HepG2 (cell line): ENCODE results near the gene GPR62. TPM values are rescaled to one million over a fixed set of nuclear protein-coding genes. Genes with fewer than 3 reads are reported as not detected.

Experiments used
- ATAC-seq: fragments of 200-7000 bp; cut with Tn5 transposase; 3 replicates; pipeline ENCODE4 v1.9.1; 2020; ENCODE audit warnings: mild to moderate bottlenecking, moderate library complexity
- BruUV-seq: library from RNA; stranded (reverse); fragments of 400-500 nt; replicated peaks from 2 replicates; lab custom pipeline; 2021; lab: Mats Ljungman, UMichigan
- CTCF ChIA-PET: fragments of 300-600 bp; formaldehyde crosslinking; extraction: SDS; loops from one replicate; lab custom pipeline; 2021; ENCODE audit warnings: low total read pairs, inconsistent platforms, low intra/inter-chr PET ratio; lab: Yijun Ruan, JAX
- POLR2A ChIA-PET: fragments of 350-600 bp; sonication (Branson Sonifier 250); formaldehyde crosslinking; loops from one replicate; lab custom pipeline; 2020; ENCODE audit warnings: antibody characterized with exemption, inconsistent platforms; lab: Yijun Ruan, JAX
- DNase-seq: peaks from one replicate; pipeline ENCODE4 v3.0.0-alpha.2; 2015; ENCODE audit warnings: low spot score
- FAIRE-seq: peaks from 3 replicates; lab custom pipeline; 2011; peaks lifted over from hg19 to GRCh38; lab: Jason Lieb, UNC
- H2AFZ ChIP-seq: one replicate; pipeline ENCODE4 v1.6.1; 2011; ENCODE audit warnings: low read length, inconsistent platforms
- H3K27ac ChIP-seq: fragments of 300-600 bp; 3 replicates; pipeline ENCODE4 v1.8.0; 2011; ENCODE audit warnings: mixed run types, mild to moderate bottlenecking, mixed read lengths, low read length, inconsistent platforms; ENCODE audit not compliant: insufficient read depth; ENCODE audit errors: extremely low read length
- H3K27me3 ChIP-seq, 2 experiments: fragments of 200-600 bp in 1 of 2; 2 replicates in 1 of 2; 3 replicates in 1 of 2; pipeline versions ENCODE4 v1.6.0 to v1.8.0; 2011; ENCODE audit warnings: low read length in 2 of 2, mild to moderate bottlenecking in 2 of 2, moderate library complexity in 2 of 2, inconsistent platforms in 1 of 2; ENCODE audit not compliant: insufficient read depth in 2 of 2, control insufficient read depth in 1 of 2
- H3K36me3 ChIP-seq, 2 experiments: fragments of 200-600 bp in 1 of 2; replicated peaks in 1 of 2; 2 replicates in 1 of 2; 3 replicates in 1 of 2; pipeline versions ENCODE4 v1.5.1 to v1.8.0; 2011; ENCODE audit warnings: low read length in 2 of 2, inconsistent platforms in 1 of 2; ENCODE audit not compliant: insufficient read depth in 2 of 2, control insufficient read depth in 1 of 2
- H3K4me1 ChIP-seq: 2 replicates; pipeline ENCODE4 v1.5.1; 2012; ENCODE audit warnings: low read length, inconsistent platforms; ENCODE audit not compliant: insufficient read depth
- H3K4me2 ChIP-seq: 2 replicates; pipeline ENCODE4 v1.6.0; 2011; ENCODE audit warnings: low read depth, low read length, inconsistent platforms
- H3K4me3 ChIP-seq, 3 experiments: fragments of 200-600 bp in 1 of 3; sonication (generic), shearing (Covaris generic) in 1 of 3; replicated peaks in 1 of 3; 2 replicates each; pipeline ENCODE4 v1.5.1; 2011 to 2016; ENCODE audit warnings: low read length in 3 of 3, inconsistent platforms in 2 of 3, low read depth in 2 of 3, mild to moderate bottlenecking in 2 of 3, control low read depth in 1 of 3, mixed read lengths in 1 of 3; ENCODE audit not compliant: insufficient read depth in 1 of 3
- H3K79me2 ChIP-seq: one replicate; pipeline ENCODE4 v1.6.1; 2011; ENCODE audit warnings: low read length, inconsistent platforms; ENCODE audit not compliant: insufficient read depth
- H3K9ac ChIP-seq: 2 replicates; pipeline ENCODE4 v1.6.0; 2011; ENCODE audit warnings: mild to moderate bottlenecking, low read depth, low read length, inconsistent platforms; ENCODE audit not compliant: insufficient read depth
- H3K9me3 ChIP-seq: 2 replicates; pipeline ENCODE4 v1.5.1; 2012; ENCODE audit warnings: mild to moderate bottlenecking, low read length
- H4K20me1 ChIP-seq: 2 replicates; pipeline ENCODE4 v1.6.0; 2011; ENCODE audit warnings: inconsistent platforms, mild to moderate bottlenecking, low read length, moderate library complexity; ENCODE audit not compliant: insufficient read depth
- ATM ChIP-seq: fragments of 450-650 bp; IDR thresholded peaks from 2 replicates; pipeline ENCODE4 v1.7.1; 2017; ENCODE audit warnings: mild to moderate bottlenecking, borderline replicate concordance
- BRCA1 ChIP-seq: sonication (generic); formaldehyde crosslinking; IDR thresholded peaks from 2 replicates; pipeline ENCODE4 v1.4.0; 2020; ENCODE audit warnings: missing genetic modification reagents
- HOXA5 ChIP-seq: sonication (generic); formaldehyde crosslinking; IDR thresholded peaks from 2 replicates; pipeline ENCODE4 v1.4.0; 2020; ENCODE audit warnings: missing genetic modification reagents
- MAF1 ChIP-seq: sonication (generic); formaldehyde crosslinking; IDR thresholded peaks from 2 replicates; pipeline ENCODE4 v1.5.0; 2020; ENCODE audit warnings: missing genetic modification reagents, borderline replicate concordance
- NCOA5 ChIP-seq: sonication (generic); formaldehyde crosslinking; IDR thresholded peaks from 2 replicates; pipeline ENCODE4 v1.4.0; 2020; ENCODE audit warnings: missing genetic modification reagents
- NFATC3 ChIP-seq: sonication (generic); formaldehyde crosslinking; IDR thresholded peaks from 2 replicates; pipeline ENCODE4 v1.5.1; 2020; ENCODE audit warnings: mild to moderate bottlenecking, missing genetic modification reagents
- REPIN1 ChIP-seq: sonication (generic); formaldehyde crosslinking; IDR thresholded peaks from 2 replicates; pipeline ENCODE4 v1.8.0; 2022; ENCODE audit warnings: missing genetic modification reagents, low read depth, mild to moderate bottlenecking, borderline replicate concordance
- SP1 ChIP-seq, 2 experiments: fragments of 450-650 bp in 1 of 2; sonication (generic) in 1 of 2; formaldehyde crosslinking in 1 of 2; IDR thresholded peaks; 2 replicates each; pipeline versions ENCODE4 v1.4.0 to v1.6.1; 2016 to 2020; ENCODE audit warnings: missing genetic modification reagents in 1 of 2
- SRSF9 ChIP-seq: fragments of 200-400 bp; formaldehyde crosslinking; IDR thresholded peaks from 2 replicates; pipeline ENCODE4 v1.6.1; 2018; ENCODE audit warnings: borderline replicate concordance, mild to moderate bottlenecking, low read depth, low read length; ENCODE audit not compliant: insufficient read depth, poor library complexity, severe bottlenecking
- SSRP1 ChIP-seq: IDR thresholded peaks from 2 replicates; pipeline ENCODE4 v1.6.1; 2016; ENCODE audit warnings: control low read depth
- TCF7 ChIP-seq: sonication (generic); IDR thresholded peaks from 2 replicates; pipeline ENCODE4 v1.6.1; 2016; ENCODE audit warnings: antibody characterized with exemption, low read depth
- TMF1 ChIP-seq: sonication (generic); formaldehyde crosslinking; IDR thresholded peaks from 2 replicates; pipeline ENCODE4 v1.8.1; 2022; ENCODE audit warnings: low read depth, missing genetic modification reagents
- ZFP37 ChIP-seq: sonication (generic); formaldehyde crosslinking; IDR thresholded peaks from 2 replicates; pipeline ENCODE4 v1.4.0; 2020; ENCODE audit warnings: missing genetic modification reagents, borderline replicate concordance
- ZNF549 ChIP-seq: sonication (generic); formaldehyde crosslinking; IDR thresholded peaks from 2 replicates; pipeline ENCODE4 v1.5.0; 2020; ENCODE audit warnings: missing genetic modification reagents
- ZNF674 ChIP-seq: sonication (generic); formaldehyde crosslinking; IDR thresholded peaks from 2 replicates; pipeline ENCODE4 v1.5.0; 2020; ENCODE audit warnings: low read depth, mild to moderate bottlenecking, missing genetic modification reagents
- ZNF782 ChIP-seq: sonication (generic); formaldehyde crosslinking; IDR thresholded peaks from 2 replicates; pipeline ENCODE4 v1.4.0; 2020; ENCODE audit warnings: missing genetic modification reagents, mild to moderate bottlenecking, borderline replicate concordance
- WGBS: methylation state at CpG from one replicate; pipeline ENCODE4 v1.1.6; 2017; ENCODE audit warnings: low lambda C conversion rate; 5-methylcytosine and 5-hydroxymethylcytosine counted together
- in situ Hi-C: cut with HindIII; loops from 2 replicates; pipeline ENCODE4 v1.10.0; 2017; ENCODE audit warnings: low pct_unique_long_range_greater_than_20kb; ENCODE audit not compliant: extremely low pct_ligation_motif_present
- intact Hi-C: fragments of 100-400 bp; cut with micrococcal nuclease; formaldehyde crosslinking; loops from one replicate; pipeline ENCODE4 v1.10.0; 2022; ENCODE audit not compliant: unreplicated experiment
- polyA plus RNA-seq, 8 experiments: library from polyadenylated mRNA; depleted of rRNA in 3 of 8; stranded (reverse) in 7 of 8; unstranded in 1 of 8; fragments of >200 nt; fragmentation: Illumina TruSeq in 4 of 8; extraction: Trizol in 4 of 8; gene quantifications; 2 replicates each; pipeline versions ENCODE4 v1.2.1 to v1.2.3, GENCODE V29; 2011 to 2016; ENCODE audit warnings: low read depth in 4 of 8, missing spikeins in 1 of 8, mixed read lengths in 1 of 8; ENCODE audit not compliant: insufficient read depth in 1 of 8
- total RNA-seq, 5 experiments: library from RNA; depleted of rRNA; stranded (reverse); fragments of >200 nt; fragmentation: Illumina TruSeq; extraction: Trizol; gene quantifications; 2 replicates each; pipeline ENCODE4 v1.2.3, GENCODE V29; 2016; ENCODE audit warnings: low read depth in 1 of 5
- TF ChIP-seq, protein P1 (sequence below): sonication (generic); formaldehyde crosslinking; IDR thresholded peaks from 2 replicates; pipeline ENCODE4 v1.5.0; 2020; ENCODE audit warnings: missing genetic modification reagents

GPR62 gene
- total and polyA plus RNA-seq, 2 of the 13 experiments (the other 11 are each of a cell fraction or from before 2014, with no cell fraction given): not detected

DNA sequence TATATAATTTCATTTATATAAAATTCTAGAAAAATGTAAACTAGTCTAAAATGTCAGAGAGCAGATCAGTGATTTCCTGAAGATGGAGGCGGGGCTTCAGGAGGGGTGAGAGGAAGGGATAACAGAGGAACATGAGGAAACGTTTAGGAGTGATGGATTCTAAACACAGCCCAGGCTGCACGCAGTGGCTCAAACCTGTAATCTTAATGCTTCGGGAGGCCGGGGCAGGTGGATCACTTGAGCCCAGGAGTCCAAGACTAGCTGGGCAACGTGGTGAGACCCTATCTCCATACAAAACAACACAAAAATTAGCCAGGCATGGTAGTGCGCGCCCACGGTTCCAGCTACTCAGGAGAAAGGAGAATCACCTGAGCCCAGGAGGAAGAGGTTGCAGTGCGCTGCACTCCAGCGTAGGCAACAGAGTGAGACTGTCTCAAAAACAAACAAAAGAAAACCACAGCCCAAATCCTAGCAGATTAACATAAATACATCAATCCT, 34.1 kb upstream of the GPR62 start:
- in situ Hi-C loops: no loop called here
- POLR2A ChIA-PET: no interaction called here
- TF ChIP-seq HOXA5 (CRISPR knock-in tag): no peak
- no peak for TF ChIP-seq NCOA5 (CRISPR knock-in tag)
- TF ChIP-seq NFATC3 (CRISPR knock-in tag): no peak
- TF ChIP-seq ZNF782 (CRISPR knock-in tag): no peak
- TF ChIP-seq ZFP37 (CRISPR knock-in tag): no peak
- TF ChIP-seq SRSF9: no peak
- TF ChIP-seq, protein P1, sequence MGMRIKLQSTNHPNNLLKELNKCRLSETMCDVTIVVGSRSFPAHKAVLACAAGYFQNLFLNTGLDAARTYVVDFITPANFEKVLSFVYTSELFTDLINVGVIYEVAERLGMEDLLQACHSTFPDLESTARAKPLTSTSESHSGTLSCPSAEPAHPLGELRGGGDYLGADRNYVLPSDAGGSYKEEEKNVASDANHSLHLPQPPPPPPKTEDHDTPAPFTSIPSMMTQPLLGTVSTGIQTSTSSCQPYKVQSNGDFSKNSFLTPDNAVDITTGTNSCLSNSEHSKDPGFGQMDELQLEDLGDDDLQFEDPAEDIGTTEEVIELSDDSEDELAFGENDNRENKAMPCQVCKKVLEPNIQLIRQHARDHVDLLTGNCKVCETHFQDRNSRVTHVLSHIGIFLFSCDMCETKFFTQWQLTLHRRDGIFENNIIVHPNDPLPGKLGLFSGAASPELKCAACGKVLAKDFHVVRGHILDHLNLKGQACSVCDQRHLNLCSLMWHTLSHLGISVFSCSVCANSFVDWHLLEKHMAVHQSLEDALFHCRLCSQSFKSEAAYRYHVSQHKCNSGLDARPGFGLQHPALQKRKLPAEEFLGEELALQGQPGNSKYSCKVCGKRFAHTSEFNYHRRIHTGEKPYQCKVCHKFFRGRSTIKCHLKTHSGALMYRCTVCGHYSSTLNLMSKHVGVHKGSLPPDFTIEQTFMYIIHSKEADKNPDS (CRISPR knock-in tag): no peak
- no peak for TF ChIP-seq ZNF549 (CRISPR knock-in tag)
- TF ChIP-seq BRCA1 (CRISPR knock-in tag): no peak
- no peak for TF ChIP-seq TCF7
- TF ChIP-seq MAF1 (CRISPR knock-in tag): no peak
- TF ChIP-seq REPIN1 (CRISPR knock-in tag): no peak
- TF ChIP-seq ATM: no peak
- TF ChIP-seq SSRP1 (CRISPR knock-in tag): no peak
- no peak for TF ChIP-seq ZNF674
- TF ChIP-seq SP1 (IDR thresholded peaks at IDR 0.05): no peak
- no peak for TF ChIP-seq SP1 (CRISPR knock-in tag; IDR thresholded peaks at IDR 0.05)
- no peak for TF ChIP-seq TMF1

More for the DNA sequence above, 34.1 kb upstream of the GPR62 start:
- intact Hi-C loops: no loop called here
- Histone ChIP-seq H3K27ac (no peak overlapping the region), H3K9ac (no peak overlapping the region), H3K4me3 (no peak overlapping the region), H3K4me2 (no peak overlapping the region), H3K79me2 (no peaks in the 10 kb centered on the region), H3K27me3 (peaks cover 0 to 1% of the 10 kb centered on the region in 2 experiments; a peak in 1 of 5 replicates), H2AFZ (no peak overlapping the region), H3K4me1 (no peaks in the 10 kb centered on the region), H3K9me3 (no peaks in the 10 kb centered on the region), H3K36me3 (no peaks in the 10 kb centered on the region), H4K20me1 (no peaks in the 10 kb centered on the region)
- CTCF ChIA-PET: no interaction called here
- FAIRE-seq: no peak
- WGBS: 56% methylated on average over 11 of the region's 11 CpGs
- no peak for ATAC-seq
- BruUV-seq: no TSS peak
- no peak for DNase-seq
